ENCODE data around the gene C16orf86.

DNA sequence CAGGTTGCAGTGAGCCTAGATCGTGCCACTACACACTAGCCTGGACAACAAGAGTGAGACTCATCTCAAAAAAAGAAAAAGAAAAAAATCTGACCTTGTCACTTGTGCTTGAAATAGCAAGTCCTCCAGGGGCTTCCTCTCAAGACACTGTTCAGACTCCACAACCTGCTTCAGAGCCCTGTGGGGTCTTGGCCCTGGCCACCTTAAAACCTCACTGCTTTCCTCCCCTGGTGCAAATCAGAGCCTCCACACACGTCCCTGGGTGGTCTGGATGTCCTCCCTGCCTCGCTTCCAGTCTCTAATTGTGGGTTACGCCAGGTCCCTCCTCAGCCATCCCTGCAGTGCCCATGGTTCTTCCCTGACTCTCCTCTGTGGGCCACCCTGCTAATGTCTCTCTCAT, 11.3 kb upstream of the C16orf86 start:
- TF ChIP-seq EP300 (IDR thresholded peaks at IDR 0.05) (no peak), POLR2AphosphoS5 (IDR thresholded peaks at IDR 0.05) (no peak), POLR2A (IDR thresholded peaks at IDR 0.05) (no peak)
- TF ChIP-seq, protein P1, sequence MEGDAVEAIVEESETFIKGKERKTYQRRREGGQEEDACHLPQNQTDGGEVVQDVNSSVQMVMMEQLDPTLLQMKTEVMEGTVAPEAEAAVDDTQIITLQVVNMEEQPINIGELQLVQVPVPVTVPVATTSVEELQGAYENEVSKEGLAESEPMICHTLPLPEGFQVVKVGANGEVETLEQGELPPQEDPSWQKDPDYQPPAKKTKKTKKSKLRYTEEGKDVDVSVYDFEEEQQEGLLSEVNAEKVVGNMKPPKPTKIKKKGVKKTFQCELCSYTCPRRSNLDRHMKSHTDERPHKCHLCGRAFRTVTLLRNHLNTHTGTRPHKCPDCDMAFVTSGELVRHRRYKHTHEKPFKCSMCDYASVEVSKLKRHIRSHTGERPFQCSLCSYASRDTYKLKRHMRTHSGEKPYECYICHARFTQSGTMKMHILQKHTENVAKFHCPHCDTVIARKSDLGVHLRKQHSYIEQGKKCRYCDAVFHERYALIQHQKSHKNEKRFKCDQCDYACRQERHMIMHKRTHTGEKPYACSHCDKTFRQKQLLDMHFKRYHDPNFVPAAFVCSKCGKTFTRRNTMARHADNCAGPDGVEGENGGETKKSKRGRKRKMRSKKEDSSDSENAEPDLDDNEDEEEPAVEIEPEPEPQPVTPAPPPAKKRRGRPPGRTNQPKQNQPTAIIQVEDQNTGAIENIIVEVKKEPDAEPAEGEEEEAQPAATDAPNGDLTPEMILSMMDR (IDR thresholded peaks at IDR 0.05): no peak

All from stomach (tissue), 4 donors.